Astrocyte of the hippocampus (primary cell): Measurements from ENCODE around the gene CCDC148.
"Not testable (repeated sequence)": the region's sequence is repeated elsewhere in the genome, so short reads cannot be mapped to it uniquely, and the experiment has no call there.

Experiments
- DNase-seq: peaks from one replicate; pipeline ENCODE4 v3.0.0; 2011; ENCODE audit warnings: low read depth, low spot score

Gene CCDC148

GRCh38 chr2:158357699-158358098 is 98.9 kb downstream of the CCDC148 start:
- no peak for DNase-seq

GRCh38 chr2:158357122-158357521 is 99.4 kb downstream of the CCDC148 start:
- DNase-seq = no peak

- DNase-seq = not testable (repeated sequence)
Observed at GRCh38 chr2:158351466-158351816, 105.1 kb downstream of the CCDC148 start.

- DNase-seq = not testable (repeated sequence)
Observed at GRCh38 chr2:158350751-158351465, 105.6 kb downstream of the CCDC148 start.

- no peak for DNase-seq
Observed at GRCh38 chr2:158346032-158346431, 110.5 kb downstream of the CCDC148 start.

GRCh38 chr2:158339513-158339912 is 117.0 kb downstream of the CCDC148 start:
- DNase-seq = no peak

GRCh38 chr2:158337018-158337417 is 119.5 kb downstream of the CCDC148 start:
- no peak for DNase-seq

- not testable (repeated sequence) for DNase-seq
Observed at GRCh38 chr2:158331799-158332198, 124.8 kb downstream of the CCDC148 start.

GRCh38 chr2:158325782-158326340 is 130.7 kb downstream of the CCDC148 start:
- no peak for DNase-seq

- peak; percentile 53 for DNase-seq
Observed at GRCh38 chr2:158325031-158325781, 131.3 kb downstream of the CCDC148 start.

GRCh38 chr2:158323381-158323780 is 133.2 kb downstream of the CCDC148 start:
- DNase-seq = no peak

- DNase-seq = peak; percentile 76
Observed at GRCh38 chr2:158321264-158321663, 135.3 kb downstream of the CCDC148 start.

GRCh38 chr2:158319269-158319668 is 137.3 kb downstream of the CCDC148 start:
- DNase-seq = no peak

GRCh38 chr2:158317642-158318041 is 138.9 kb downstream of the CCDC148 start:
- peak; percentile 5 for DNase-seq

GRCh38 chr2:158315803-158316414 is 140.6 kb downstream of the CCDC148 start:
- no peak for DNase-seq

- DNase-seq = no peak
Observed at GRCh38 chr2:158315000-158315399, 141.6 kb downstream of the CCDC148 start.

GRCh38 chr2:158313734-158314133 is 142.8 kb downstream of the CCDC148 start:
- no peak for DNase-seq

- no peak for DNase-seq
Observed at GRCh38 chr2:158312981-158313380, 143.6 kb downstream of the CCDC148 start.

- DNase-seq = not testable (repeated sequence)
Observed at GRCh38 chr2:158310407-158310806, 146.1 kb downstream of the CCDC148 start.

GRCh38 chr2:158305501-158305900 is 151.1 kb downstream of the CCDC148 start:
- DNase-seq = no peak

- no peak for DNase-seq
Observed at GRCh38 chr2:158300394-158300793, 156.2 kb downstream of the CCDC148 start.

- peak; percentile 64 for DNase-seq
Observed at GRCh38 chr2:158297606-158298005, 158.9 kb downstream of the CCDC148 start.
